ENCODE data around the gene KCNE4.

The KCNE4 gene

DNA sequence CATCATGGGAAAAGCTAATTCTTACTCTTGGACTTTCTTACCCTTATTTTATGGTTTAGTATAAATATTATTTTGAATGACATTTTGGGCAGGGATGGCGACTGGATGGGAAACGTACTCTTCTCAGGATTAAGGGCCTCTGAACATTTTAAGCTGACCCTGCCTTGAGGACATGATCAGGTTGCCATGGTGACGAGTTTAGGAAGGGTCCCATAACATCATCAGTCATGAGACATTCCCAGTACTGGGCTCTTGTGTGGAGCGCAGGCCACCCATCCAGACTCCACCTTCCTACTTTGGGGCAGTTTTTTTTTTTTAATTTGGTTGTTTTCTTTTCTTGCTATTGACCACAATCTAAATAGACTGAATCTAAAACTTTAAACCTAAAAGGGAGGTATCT lies 40.7 kb downstream of the KCNE4 start:
- H3K27me3 ChIP-seq (ENCODE audit: insufficient read depth, low read length) = no peaks in the 10 kb centered on the region
- no peaks in the 10 kb centered on the region for H3K9me3 ChIP-seq (ENCODE audit: insufficient read depth, low read depth, low read length)
- H3K36me3 ChIP-seq (ENCODE audit: insufficient read depth, low read depth, low read length) = no peaks in the 10 kb centered on the region
- H3K4me3 ChIP-seq (ENCODE audit: low read length) = no peak overlapping the region
- no peak overlapping the region for H3K27ac ChIP-seq (ENCODE audit: low read length)
- no peak overlapping the region for H3K9ac ChIP-seq (ENCODE audit: low read depth, low read length)
- H3K4me1 ChIP-seq (ENCODE audit: insufficient read depth, low read length) = peaks cover 4% of the 10 kb centered on the region; the same call in 1 of the 2 replicates

DNA sequence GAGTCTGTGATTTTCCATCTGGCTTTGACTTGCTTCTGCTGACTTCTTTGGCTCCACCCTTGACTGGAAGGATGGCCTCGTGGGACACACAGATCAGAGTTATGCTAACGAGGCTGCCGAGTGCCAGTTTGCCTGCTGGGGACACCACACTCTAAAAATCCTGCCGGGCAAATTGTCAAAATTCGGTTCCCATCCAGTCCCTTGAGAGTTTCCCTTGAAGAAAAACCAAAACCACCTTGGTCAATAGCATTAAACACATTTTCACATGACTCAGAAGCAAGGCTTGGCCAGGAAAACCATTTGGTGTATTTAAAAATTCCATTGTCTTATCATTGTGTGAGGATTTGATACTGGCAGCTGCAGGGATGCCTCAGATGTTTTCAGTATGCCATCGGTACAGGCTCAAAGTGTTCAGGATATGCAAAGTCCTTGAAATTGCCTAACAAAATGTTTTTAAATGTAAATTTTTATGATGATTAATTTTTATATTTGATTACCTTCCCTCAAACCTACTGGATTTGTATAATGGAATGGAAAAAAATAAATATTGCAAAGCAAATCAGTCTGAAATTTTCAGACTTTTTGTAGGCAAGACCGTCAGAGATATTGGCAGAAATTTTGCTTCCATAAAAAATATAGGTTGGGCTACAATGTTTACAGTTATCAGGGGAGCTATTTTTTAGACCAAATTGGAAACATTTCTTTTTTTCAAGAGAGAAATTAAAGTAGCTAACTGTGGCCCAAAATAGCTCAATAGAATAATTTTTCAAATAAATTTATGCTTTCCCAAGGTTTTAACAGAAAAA lies 41.6 kb downstream of the KCNE4 start:
- no peak overlapping the region for H3K4me3 ChIP-seq (ENCODE audit: low read length)
- no peaks in the 10 kb centered on the region for H3K9me3 ChIP-seq (ENCODE audit: insufficient read depth, low read depth, low read length)
- H3K4me1 ChIP-seq (ENCODE audit: insufficient read depth, low read length) = peaks cover 4% of the 10 kb centered on the region; the same call in 1 of the 2 replicates
- H3K27ac ChIP-seq (ENCODE audit: low read length) = no peak overlapping the region
- H3K36me3 ChIP-seq (ENCODE audit: insufficient read depth, low read depth, low read length) = no peaks in the 10 kb centered on the region
- H3K27me3 ChIP-seq (ENCODE audit: insufficient read depth, low read length) = no peaks in the 10 kb centered on the region
- no peak overlapping the region for H3K9ac ChIP-seq (ENCODE audit: low read depth, low read length)

DNA sequence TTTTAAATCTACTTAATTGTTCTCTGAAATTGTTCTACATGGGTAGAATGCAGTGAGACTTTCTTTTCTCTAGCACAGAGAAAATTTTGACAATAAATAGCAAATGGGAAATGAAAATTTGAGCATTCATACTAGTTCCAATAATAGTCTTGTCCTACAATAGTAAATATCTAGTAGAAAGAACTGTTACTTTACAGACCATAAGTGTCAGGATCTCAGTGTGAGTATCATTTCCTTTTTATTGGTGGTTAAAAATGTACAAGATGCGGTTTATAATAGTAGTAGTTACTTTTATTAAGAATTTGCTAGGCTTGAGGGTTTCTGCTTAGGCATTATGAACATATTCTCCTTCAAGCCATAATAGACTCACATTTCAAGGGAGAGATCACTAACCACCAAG lies 43.2 kb downstream of the KCNE4 start:
- Histone ChIP-seq H3K36me3 (ENCODE audit: insufficient read depth, low read depth, low read length) (no peaks in the 10 kb centered on the region), H3K9ac (ENCODE audit: low read depth, low read length) (no peak overlapping the region), H3K27me3 (ENCODE audit: insufficient read depth, low read length) (no peaks in the 10 kb centered on the region), H3K4me1 (ENCODE audit: insufficient read depth, low read length) (peaks cover 4% of the 10 kb centered on the region; the same call in 1 of the 2 replicates), H3K4me3 (ENCODE audit: low read length) (no peak overlapping the region), H3K9me3 (ENCODE audit: insufficient read depth, low read depth, low read length) (no peaks in the 10 kb centered on the region), H3K27ac (ENCODE audit: low read length) (no peak overlapping the region)

DNA sequence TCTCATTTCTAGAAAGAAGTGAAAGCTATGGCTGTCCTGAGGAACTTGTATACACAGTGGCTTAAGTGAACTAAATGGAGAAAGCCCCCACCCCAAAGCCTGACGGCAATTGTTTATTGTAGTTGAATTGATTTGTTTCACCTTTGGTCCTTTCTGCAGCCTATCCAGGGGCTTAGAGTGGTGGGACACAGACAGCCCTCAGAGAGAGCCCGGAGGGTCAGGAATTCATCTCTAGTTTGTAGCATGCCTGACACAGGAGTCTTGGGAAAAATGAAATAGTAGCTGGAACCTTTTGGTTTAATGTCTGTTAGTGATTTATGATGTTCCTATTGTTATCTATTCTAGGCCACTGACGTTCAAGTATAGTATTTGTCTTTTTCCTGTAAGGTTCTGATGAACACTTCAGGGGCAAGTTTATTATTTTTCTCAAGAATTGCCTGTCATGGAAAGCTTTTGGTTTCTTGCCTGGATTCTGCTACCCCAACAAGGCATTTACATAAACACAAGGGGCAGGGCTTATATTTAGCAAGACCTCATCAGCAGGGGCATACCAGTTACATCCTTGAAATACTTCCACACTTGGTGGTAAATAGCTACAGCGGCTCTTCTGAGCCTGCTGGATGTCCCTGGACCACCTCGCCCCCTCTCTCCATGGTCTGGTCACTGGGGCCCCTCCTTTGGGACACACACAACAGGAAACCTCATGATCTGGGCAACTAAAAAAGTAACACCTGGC lies 44.4 kb downstream of the KCNE4 start:
- Histone ChIP-seq H3K4me1 (ENCODE audit: insufficient read depth, low read length) (peaks cover 4% of the 10 kb centered on the region; the same call in 1 of the 2 replicates), H3K4me3 (ENCODE audit: low read length) (no peak overlapping the region), H3K27me3 (ENCODE audit: insufficient read depth, low read length) (no peaks in the 10 kb centered on the region), H3K27ac (ENCODE audit: low read length) (no peak overlapping the region), H3K9me3 (ENCODE audit: insufficient read depth, low read depth, low read length) (no peaks in the 10 kb centered on the region), H3K36me3 (ENCODE audit: insufficient read depth, low read depth, low read length) (no peaks in the 10 kb centered on the region), H3K9ac (ENCODE audit: low read depth, low read length) (no peak overlapping the region)

DNA sequence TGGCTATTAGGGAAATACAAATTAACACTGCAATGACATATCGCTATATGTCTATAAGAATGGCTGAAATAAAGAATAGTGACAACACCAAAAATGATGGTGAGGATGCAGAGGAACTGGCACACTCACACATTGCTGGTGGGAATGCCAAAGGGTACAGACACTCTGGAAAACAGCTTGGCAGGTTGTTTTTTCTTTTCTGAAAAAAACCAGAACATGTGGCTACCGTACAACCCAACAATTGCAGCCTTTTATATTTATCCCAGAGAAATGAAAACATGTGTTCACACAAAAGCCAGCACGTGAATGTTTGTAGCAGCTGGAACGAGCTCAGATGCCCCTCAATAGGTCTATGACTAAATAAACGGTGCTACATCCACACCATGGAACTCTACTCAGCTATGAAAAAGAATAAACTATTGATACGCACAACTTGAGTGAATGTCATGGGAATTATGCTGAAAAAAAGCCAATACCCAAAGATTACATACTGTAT lies 45.9 kb downstream of the KCNE4 start:
- Histone ChIP-seq H3K9ac (ENCODE audit: low read depth, low read length) (no peak overlapping the region), H3K4me1 (ENCODE audit: insufficient read depth, low read length) (peaks cover 7% of the 10 kb centered on the region; the same call in 1 of the 2 replicates), H3K9me3 (ENCODE audit: insufficient read depth, low read depth, low read length) (no peaks in the 10 kb centered on the region), H3K27me3 (ENCODE audit: insufficient read depth, low read length) (no peaks in the 10 kb centered on the region), H3K27ac (ENCODE audit: low read length) (no peak overlapping the region), H3K36me3 (ENCODE audit: insufficient read depth, low read depth, low read length) (no peaks in the 10 kb centered on the region), H3K4me3 (ENCODE audit: low read length) (no peak overlapping the region)

DNA sequence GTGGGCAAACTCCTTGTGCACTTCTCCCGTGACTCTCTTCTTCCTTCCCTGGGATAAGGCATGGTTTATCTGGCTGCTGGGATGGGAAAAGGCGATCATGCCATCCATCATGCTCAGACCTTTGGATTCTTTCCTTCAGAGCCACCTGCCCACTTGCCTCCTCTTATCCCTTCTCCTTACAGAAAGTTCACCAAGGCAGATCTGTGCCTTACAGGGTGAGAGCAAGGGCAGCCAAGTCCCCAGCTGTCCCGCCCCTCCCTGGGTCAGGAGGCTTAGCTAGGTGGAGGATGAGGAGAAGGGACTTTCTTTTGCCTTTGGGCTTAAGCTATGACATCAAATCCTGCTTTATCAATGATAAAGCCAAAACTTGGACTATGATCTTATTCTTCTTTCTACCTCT lies 47.6 kb downstream of the KCNE4 start:
- no peak overlapping the region for H3K27ac ChIP-seq (ENCODE audit: low read length)
- no peak overlapping the region for H3K9ac ChIP-seq (ENCODE audit: low read depth, low read length)
- H3K4me1 ChIP-seq (ENCODE audit: insufficient read depth, low read length) = peaks cover 4% of the 10 kb centered on the region; the same call in 1 of the 2 replicates

DNA sequence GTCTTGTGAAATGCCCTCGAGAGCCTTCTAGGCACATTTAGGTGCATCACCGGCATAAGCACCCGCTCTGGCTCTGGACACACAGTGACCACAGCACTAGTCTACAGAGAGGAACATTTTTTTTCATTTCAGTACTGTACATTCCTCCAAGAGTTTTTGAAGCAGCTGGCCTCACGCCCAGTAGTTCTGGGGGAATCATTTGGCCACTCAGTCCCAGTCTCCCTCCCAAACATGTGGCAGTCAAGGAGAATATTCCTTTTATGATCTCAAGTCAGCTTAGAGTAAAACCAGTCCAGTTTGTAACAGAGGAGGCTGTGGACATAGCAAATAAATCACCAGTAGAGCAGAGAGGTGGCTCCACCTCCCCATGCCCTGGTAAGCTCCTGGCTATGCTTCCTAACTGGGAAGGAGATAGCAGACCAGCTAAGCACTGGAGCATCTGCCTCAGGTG lies 48.1 kb downstream of the KCNE4 start:
- H3K4me1 ChIP-seq (ENCODE audit: insufficient read depth, low read length) = peaks cover 4% of the 10 kb centered on the region; the same call in 1 of the 2 replicates
- no peak overlapping the region for H3K27ac ChIP-seq (ENCODE audit: low read length)
- H3K4me3 ChIP-seq (ENCODE audit: low read length) = no peak overlapping the region
- H3K9ac ChIP-seq (ENCODE audit: low read depth, low read length) = no peak overlapping the region
- H3K9me3 ChIP-seq (ENCODE audit: insufficient read depth, low read depth, low read length) = no peaks in the 10 kb centered on the region
- H3K36me3 ChIP-seq (ENCODE audit: insufficient read depth, low read depth, low read length) = no peaks in the 10 kb centered on the region
- H3K27me3 ChIP-seq (ENCODE audit: insufficient read depth, low read length) = no peaks in the 10 kb centered on the region

More for the DNA sequence above, 47.6 kb downstream of the KCNE4 start:
- no peaks in the 10 kb centered on the region for H3K9me3 ChIP-seq (ENCODE audit: insufficient read depth, low read depth, low read length)
- H3K4me3 ChIP-seq (ENCODE audit: low read length) = no peak overlapping the region
- no peaks in the 10 kb centered on the region for H3K36me3 ChIP-seq (ENCODE audit: insufficient read depth, low read depth, low read length)
- H3K27me3 ChIP-seq (ENCODE audit: insufficient read depth, low read length) = no peaks in the 10 kb centered on the region

DNA sequence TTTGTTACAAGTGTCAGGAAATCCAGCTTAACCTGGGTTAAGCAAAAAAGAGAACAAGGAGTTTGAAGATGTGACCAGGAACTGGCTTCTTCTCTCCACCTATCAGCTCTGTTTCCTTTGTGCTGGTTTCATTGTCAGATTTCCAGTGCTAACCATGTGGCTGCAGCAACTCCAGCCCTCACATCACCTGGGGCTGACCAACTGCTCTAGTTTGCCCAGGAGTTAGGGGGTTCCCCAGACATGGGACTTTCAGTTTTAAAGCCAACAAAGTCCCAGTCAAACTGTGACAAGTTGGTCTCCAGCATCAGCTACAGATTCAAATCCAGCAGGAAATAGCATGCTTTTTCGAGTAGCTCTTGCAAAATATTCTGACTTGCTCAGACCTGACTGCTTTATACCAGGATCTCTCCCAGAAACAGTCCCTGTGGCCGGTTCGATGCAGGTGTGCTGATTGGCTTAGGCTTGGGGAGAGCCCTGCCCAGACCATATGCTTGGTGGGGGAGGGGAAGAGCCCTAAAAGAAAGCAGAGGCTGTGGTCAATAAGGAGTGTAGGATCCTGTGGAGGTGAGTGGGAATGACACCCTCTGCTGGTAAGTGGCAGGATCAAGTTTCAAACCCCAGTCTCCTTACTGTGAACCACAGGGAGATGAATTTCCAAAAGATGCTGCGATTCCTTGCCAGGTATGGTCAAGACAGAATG lies 49.5 kb downstream of the KCNE4 start:
- Histone ChIP-seq H3K9me3 (ENCODE audit: insufficient read depth, low read depth, low read length) (no peaks in the 10 kb centered on the region), H3K27ac (ENCODE audit: low read length) (no peak overlapping the region), H3K4me3 (ENCODE audit: low read length) (no peak overlapping the region), H3K9ac (ENCODE audit: low read depth, low read length) (no peak overlapping the region), H3K4me1 (ENCODE audit: insufficient read depth, low read length) (peaks cover 4% of the 10 kb centered on the region; the same call in 1 of the 2 replicates), H3K27me3 (ENCODE audit: insufficient read depth, low read length) (no peaks in the 10 kb centered on the region), H3K36me3 (ENCODE audit: insufficient read depth, low read depth, low read length) (no peaks in the 10 kb centered on the region)

DNA sequence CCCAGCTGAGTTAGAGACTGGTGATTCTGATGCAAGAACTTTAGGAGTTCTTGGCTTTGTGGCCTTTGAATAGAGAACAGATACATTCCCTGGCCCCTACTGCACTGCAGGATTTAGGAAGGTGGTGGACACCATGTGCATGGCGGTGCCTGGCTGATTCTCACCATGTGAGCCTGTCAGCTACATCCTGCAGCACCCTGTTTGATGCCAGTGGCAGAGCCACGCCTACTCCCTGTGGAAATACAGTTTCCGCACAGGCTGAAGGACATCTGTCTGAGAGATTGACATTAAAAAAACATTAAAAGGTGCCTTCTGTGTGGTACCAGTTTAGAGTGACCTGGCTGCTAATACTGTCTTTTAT lies 50.0 kb downstream of the KCNE4 start:
- Histone ChIP-seq H3K4me1 (ENCODE audit: insufficient read depth, low read length) (peaks cover 4% of the 10 kb centered on the region; the same call in 1 of the 2 replicates), H3K27me3 (ENCODE audit: insufficient read depth, low read length) (no peaks in the 10 kb centered on the region), H3K36me3 (ENCODE audit: insufficient read depth, low read depth, low read length) (no peaks in the 10 kb centered on the region), H3K4me3 (ENCODE audit: low read length) (no peak overlapping the region), H3K9ac (ENCODE audit: low read depth, low read length) (no peak overlapping the region), H3K27ac (ENCODE audit: low read length) (no peak overlapping the region), H3K9me3 (ENCODE audit: insufficient read depth, low read depth, low read length) (no peaks in the 10 kb centered on the region)

DNA sequence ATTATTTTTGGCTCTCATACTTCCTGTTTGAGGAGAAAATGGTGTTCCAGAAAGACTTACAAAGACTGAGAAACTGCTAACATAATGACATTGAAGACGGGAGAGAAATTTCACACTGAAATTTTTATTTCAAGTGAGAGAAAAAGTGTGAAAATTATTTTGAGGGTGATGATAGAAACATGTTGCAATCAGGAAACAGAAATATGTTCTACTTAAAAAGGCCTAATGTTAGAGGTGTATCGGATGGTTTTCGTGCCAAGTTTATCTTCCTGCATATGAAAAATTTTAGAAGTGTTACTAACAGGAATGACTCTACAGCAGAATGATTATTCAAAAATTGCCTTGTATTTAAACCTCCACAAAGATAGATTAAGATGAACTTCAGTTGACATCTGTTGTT lies 50.5 kb downstream of the KCNE4 start:
- Histone ChIP-seq H3K27me3 (ENCODE audit: insufficient read depth, low read length) (no peaks in the 10 kb centered on the region), H3K4me1 (ENCODE audit: insufficient read depth, low read length) (peaks cover 4% of the 10 kb centered on the region; the same call in 1 of the 2 replicates), H3K9ac (ENCODE audit: low read depth, low read length) (no peak overlapping the region), H3K4me3 (ENCODE audit: low read length) (no peak overlapping the region), H3K36me3 (ENCODE audit: insufficient read depth, low read depth, low read length) (no peaks in the 10 kb centered on the region), H3K27ac (ENCODE audit: low read length) (no peak overlapping the region), H3K9me3 (ENCODE audit: insufficient read depth, low read depth, low read length) (no peaks in the 10 kb centered on the region)

DNA sequence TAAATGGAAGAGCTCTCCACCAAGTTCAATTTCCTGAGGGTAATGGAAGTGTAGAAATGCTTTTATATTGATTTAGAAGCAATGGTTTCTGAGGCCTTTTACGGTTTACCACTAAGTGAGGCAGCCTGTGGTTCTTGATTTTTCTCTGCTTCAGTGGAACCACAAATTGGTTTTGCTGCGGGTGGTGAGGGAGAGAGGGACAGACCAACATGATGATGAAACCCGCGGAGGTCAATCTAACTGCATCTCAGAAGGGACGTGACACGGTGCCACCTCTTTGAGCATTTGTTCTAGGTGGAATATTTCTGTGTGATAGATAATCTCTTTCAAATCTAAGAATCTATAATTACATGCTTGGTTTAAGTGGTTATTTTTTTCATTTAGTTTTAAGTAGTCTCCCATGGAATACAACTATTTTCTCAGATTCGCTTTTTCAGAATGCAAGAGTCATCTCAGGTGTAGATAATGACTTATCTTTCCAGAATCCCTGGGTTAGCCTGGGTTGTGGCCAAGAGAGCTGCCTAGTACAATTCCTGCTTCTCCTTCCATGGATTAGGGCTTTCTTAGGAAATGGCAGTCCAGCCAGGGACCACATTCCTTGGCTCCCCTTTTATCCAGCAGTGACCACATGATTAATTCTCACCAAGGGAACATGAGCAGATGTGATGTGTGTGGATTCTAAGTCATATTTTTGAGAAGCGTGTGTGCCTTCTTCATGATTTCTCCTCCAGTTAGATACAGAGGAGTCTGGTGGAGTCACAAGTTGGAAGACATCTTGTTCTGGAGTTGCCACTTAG lies 52.5 kb downstream of the KCNE4 start:
- no peak overlapping the region for H3K4me3 ChIP-seq (ENCODE audit: low read length)
- H3K4me1 ChIP-seq (ENCODE audit: insufficient read depth, low read length) = peaks cover 6% of the 10 kb centered on the region
- no peak overlapping the region for H3K9ac ChIP-seq (ENCODE audit: low read depth, low read length)
- H3K36me3 ChIP-seq (ENCODE audit: insufficient read depth, low read depth, low read length) = no peaks in the 10 kb centered on the region
- H3K27me3 ChIP-seq (ENCODE audit: insufficient read depth, low read length) = no peaks in the 10 kb centered on the region
- H3K9me3 ChIP-seq (ENCODE audit: insufficient read depth, low read depth, low read length) = no peaks in the 10 kb centered on the region
- H3K27ac ChIP-seq (ENCODE audit: low read length) = no peak overlapping the region

All from iPS-20b (cell line).